Fibroblast of lung (primary cell): ENCODE results near the gene PSMA7.

Experiments used
- CTCF ChIP-seq, 2 donors: IDR thresholded peaks in 1 of 2; conservative IDR thresholded peaks in 1 of 2; 1 replicate in 1 of 2; 2 replicates in 1 of 2; pipeline ENCODE4 v1.5.1; 2011 to 2012; ENCODE audit warnings: low read length in 2 of 2, control low read depth in 1 of 2, inconsistent platforms in 1 of 2, low read depth in 1 of 2, mild to moderate bottlenecking in 1 of 2
- EZH2 ChIP-seq: IDR thresholded peaks from 2 replicates; pipeline ENCODE4 v1.5.1; 2012; ENCODE audit warnings: low read length, control low read depth, mild to moderate bottlenecking; ENCODE audit errors: missing control alignments

GRCh38 chr20:62120990-62121775 lies 22.0 kb downstream of the PSMA7 start:
- TF ChIP-seq CTCF (conservative IDR thresholded peaks at IDR 0.05 in 1 of 2, IDR thresholded peaks at IDR 0.05 in 1 of 2; ENCODE audit: low read depth in 1 of 2, low read length in 2 of 2) = no peak
- TF ChIP-seq EZH2 = no peak
